ENCODE data around the gene HGFAC.

HGFAC gene

DNA sequence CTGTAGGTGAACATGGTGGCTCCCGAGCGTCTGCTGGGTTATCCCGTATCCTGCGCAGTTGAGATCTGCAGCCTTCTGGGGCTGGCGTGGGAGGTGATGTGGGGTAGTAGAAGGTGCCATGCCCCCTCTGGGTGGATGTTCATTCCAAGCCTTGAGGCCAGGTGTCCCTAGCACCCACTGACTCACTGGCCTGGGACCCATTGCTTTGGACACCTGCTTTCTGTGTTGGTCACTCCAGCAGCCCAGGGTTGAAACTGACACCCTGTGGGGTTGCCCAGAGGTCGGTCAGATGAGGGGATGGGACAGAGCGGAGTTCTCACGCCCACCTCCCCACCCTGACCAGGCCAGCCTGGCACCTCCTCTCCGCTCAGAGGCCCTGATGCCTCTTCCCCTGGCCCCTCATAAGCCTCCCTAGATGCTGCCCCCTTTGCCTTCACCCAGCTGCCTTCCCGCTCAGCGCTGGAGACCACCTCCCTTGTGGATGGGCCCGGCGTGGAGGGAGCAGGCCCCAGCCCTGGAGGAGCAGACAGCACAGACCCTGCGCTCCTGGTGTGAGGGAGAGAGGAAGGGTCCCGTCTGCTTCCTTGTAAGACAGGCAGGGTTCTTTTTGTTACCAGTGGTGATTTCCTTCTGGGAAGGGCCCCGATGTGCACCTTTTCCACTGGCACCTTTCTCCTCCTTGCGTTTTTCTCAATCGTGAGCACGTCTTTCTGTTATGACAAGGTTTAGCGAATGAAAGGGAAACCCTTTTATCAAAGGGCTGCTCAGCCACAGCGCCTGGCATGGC, 23.3 kb downstream of the HGFAC start:
- no peaks in the 10 kb centered on the region for H3K4me1 Mint-ChIP-seq (ENCODE audit: low read depth)
- H3K27me3 Mint-ChIP-seq, result peaks cover 1% of the 10 kb centered on the region
- H3K36me3 Mint-ChIP-seq, result no peaks in the 10 kb centered on the region
- H3K9me3 Mint-ChIP-seq (ENCODE audit: low read depth), result peaks cover 1% of the 10 kb centered on the region
- no peak overlapping the region for H3K27ac Mint-ChIP-seq
- no peak overlapping the region for H3K4me3 Mint-ChIP-seq

DNA sequence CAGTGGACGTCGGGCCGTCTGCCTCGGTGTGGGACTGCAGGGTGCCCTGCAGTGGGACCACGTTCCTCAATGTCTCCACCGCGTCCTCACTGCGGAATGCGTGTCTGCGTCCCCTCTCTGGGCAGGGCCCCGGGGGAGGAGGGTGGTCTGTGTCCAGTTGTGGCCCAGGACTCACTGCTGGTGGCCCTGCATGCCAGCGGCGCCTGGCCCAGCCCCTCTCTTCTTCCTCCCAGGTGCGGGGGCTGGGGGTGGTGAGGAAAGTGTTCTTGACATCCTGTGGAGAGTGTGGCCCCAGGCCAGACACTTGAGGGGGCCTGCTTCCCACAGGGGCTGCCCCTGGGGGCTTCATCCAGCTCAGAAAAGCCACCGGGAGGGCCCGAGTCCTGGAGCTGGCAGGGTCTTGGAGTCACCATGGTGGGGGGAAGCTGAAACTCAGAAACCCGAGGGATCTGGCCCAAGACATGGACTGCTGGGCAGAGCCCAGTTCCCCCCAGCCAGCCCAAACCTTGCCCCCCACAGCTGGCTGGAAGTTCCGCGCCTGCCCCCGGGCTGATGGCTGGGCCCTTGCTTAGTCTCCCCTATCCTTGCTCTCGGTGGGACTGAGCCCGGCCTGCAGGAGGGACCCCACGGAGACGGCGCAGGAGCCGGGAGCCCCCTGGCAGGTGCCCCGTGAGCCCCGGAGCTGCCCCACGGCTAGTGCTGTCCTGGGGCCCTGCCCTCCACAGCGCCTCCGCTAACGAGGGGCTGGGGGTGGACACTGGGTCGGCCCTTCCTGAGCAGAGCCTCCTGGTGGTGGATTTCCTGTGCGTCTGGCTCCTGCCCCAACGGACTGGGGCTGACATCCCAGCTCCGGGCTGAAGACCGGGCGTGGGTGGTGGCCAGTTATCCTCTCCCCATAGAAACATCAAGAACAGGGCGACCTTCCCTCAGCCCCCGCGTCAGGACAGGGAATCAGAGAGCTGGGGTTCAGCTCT, 24.2 kb downstream of the HGFAC start:
- H3K36me3 Mint-ChIP-seq, result no peaks in the 10 kb centered on the region
- no peak overlapping the region for H3K27ac Mint-ChIP-seq
- H3K27me3 Mint-ChIP-seq, result no peaks in the 10 kb centered on the region
- H3K4me1 Mint-ChIP-seq (ENCODE audit: low read depth), result no peaks in the 10 kb centered on the region
- no peak overlapping the region for H3K4me3 Mint-ChIP-seq
- no peaks in the 10 kb centered on the region for H3K9me3 Mint-ChIP-seq (ENCODE audit: low read depth)

- no peak overlapping the region for H3K4me3 Mint-ChIP-seq
- no peaks in the 10 kb centered on the region for H3K27me3 Mint-ChIP-seq
- no peaks in the 10 kb centered on the region for H3K4me1 Mint-ChIP-seq (ENCODE audit: low read depth)
Observed at GRCh38 chr4:3466691-3467600, 25.2 kb downstream of the HGFAC start.

DNA sequence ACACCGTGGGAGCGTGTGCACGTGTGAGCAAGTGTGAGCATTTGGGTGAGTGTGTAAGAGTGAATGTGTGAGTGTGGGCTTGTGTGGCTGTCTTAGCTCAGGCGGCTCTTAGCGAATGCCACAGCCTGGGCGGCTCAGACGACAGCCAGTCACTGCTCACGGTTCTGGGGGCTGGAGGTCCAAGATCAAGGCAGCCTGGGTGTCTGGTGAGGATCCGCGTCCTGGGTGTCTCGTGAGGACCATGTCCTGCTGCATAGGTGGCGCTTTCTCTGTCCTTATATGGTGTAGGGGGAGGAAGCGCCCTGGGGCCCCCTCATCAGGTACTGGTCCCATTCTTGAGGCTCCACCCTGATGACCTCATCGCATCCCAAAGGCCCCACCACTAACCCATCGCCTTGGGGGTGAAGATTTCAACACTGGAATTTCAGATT, 25.8 kb downstream of the HGFAC start:
- H3K27me3 Mint-ChIP-seq, result no peaks in the 10 kb centered on the region
- H3K36me3 Mint-ChIP-seq, result no peaks in the 10 kb centered on the region
- H3K27ac Mint-ChIP-seq, result no peak overlapping the region
- no peaks in the 10 kb centered on the region for H3K4me1 Mint-ChIP-seq (ENCODE audit: low read depth)
- H3K4me3 Mint-ChIP-seq, result no peak overlapping the region
- H3K9me3 Mint-ChIP-seq (ENCODE audit: low read depth), result no peaks in the 10 kb centered on the region

More at GRCh38 chr4:3466691-3467600, 25.2 kb downstream of the HGFAC start:
- Mint-ChIP-seq H3K36me3 (no peaks in the 10 kb centered on the region), H3K9me3 (ENCODE audit: low read depth) (no peaks in the 10 kb centered on the region), H3K27ac (no peak overlapping the region)

GRCh38 chr4:3468154-3468553, 26.4 kb downstream of the HGFAC start:
- Mint-ChIP-seq H3K4me3 (no peak overlapping the region), H3K4me1 (ENCODE audit: low read depth) (no peaks in the 10 kb centered on the region), H3K27ac (no peak overlapping the region), H3K27me3 (no peaks in the 10 kb centered on the region), H3K36me3 (no peaks in the 10 kb centered on the region), H3K9me3 (ENCODE audit: low read depth) (no peaks in the 10 kb centered on the region)

GRCh38 chr4:3468804-3469203, 27.0 kb downstream of the HGFAC start:
- Mint-ChIP-seq H3K4me1 (ENCODE audit: low read depth) (no peaks in the 10 kb centered on the region), H3K9me3 (ENCODE audit: low read depth) (no peaks in the 10 kb centered on the region), H3K27me3 (no peaks in the 10 kb centered on the region), H3K27ac (no peak overlapping the region), H3K36me3 (no peaks in the 10 kb centered on the region), H3K4me3 (no peak overlapping the region)

DNA sequence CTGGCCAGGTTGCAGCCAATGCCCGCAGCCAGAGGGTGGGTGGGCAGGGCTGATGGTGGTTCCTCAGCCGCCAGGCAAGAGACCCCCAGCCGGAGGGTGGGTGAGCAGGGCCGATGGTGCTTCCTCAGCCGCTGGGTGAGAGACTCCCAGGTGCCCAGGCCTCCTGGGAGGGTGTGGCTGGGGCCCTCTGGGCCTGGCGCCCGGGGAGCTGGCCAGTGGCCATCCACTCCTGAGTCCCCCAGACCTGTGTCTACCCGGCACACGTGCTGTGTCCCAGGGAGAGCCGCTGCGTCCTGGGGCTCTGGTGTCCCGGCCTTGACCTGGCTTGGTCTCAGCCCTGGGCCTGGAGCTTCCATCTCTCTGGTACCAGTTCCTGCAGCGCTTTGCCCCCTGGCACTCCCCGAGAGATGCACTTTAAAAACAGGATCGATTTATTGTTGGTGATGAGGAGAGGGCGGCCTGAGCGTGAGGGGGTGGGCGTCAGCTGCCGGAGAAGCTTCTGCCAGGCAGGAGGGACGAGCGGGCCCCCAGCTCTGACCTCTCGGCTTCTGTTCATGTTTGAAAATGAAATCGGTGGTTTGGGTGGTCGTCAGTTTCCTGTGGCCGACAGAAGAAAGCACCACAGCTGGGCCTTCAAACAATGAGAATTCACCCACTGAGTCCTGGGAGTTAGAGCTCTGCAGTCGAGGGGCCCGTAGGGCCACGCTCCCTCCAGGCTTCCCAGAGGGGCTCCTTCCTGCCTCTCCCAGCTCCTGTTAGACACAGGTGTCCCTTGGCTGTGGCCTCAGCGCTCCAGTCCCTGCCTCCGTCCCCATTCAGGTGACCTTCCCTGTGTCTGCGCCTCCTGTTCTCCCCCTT, 27.8 kb downstream of the HGFAC start:
- H3K27ac Mint-ChIP-seq, result no peak overlapping the region
- H3K27me3 Mint-ChIP-seq, result no peaks in the 10 kb centered on the region
- H3K4me3 Mint-ChIP-seq, result no peak overlapping the region
- H3K36me3 Mint-ChIP-seq, result no peaks in the 10 kb centered on the region
- H3K4me1 Mint-ChIP-seq (ENCODE audit: low read depth), result no peaks in the 10 kb centered on the region
- H3K9me3 Mint-ChIP-seq (ENCODE audit: low read depth), result no peaks in the 10 kb centered on the region

- no peak overlapping the region for H3K27ac Mint-ChIP-seq
- H3K4me3 Mint-ChIP-seq, result no peak overlapping the region
- H3K4me1 Mint-ChIP-seq (ENCODE audit: low read depth), result no peaks in the 10 kb centered on the region
- H3K9me3 Mint-ChIP-seq (ENCODE audit: low read depth), result no peaks in the 10 kb centered on the region
- H3K27me3 Mint-ChIP-seq, result no peaks in the 10 kb centered on the region
- H3K36me3 Mint-ChIP-seq, result no peaks in the 10 kb centered on the region
Observed at GRCh38 chr4:3470244-3471097, 28.7 kb downstream of the HGFAC start.

GRCh38 chr4:3471098-3471760, 29.5 kb downstream of the HGFAC start:
- H3K4me3 Mint-ChIP-seq, result no peak overlapping the region
- H3K9me3 Mint-ChIP-seq (ENCODE audit: low read depth), result no peaks in the 10 kb centered on the region
- no peaks in the 10 kb centered on the region for H3K27me3 Mint-ChIP-seq
- H3K36me3 Mint-ChIP-seq, result no peaks in the 10 kb centered on the region
- no peak overlapping the region for H3K27ac Mint-ChIP-seq
- H3K4me1 Mint-ChIP-seq (ENCODE audit: low read depth), result no peaks in the 10 kb centered on the region

GRCh38 chr4:3471886-3472285, 30.1 kb downstream of the HGFAC start:
- Mint-ChIP-seq H3K4me3 (no peak overlapping the region), H3K9me3 (ENCODE audit: low read depth) (no peaks in the 10 kb centered on the region), H3K27me3 (no peaks in the 10 kb centered on the region), H3K27ac (no peak overlapping the region), H3K4me1 (ENCODE audit: low read depth) (no peaks in the 10 kb centered on the region), H3K36me3 (no peaks in the 10 kb centered on the region)

GRCh38 chr4:3472411-3473141, 30.8 kb downstream of the HGFAC start:
- Mint-ChIP-seq H3K27me3 (no peaks in the 10 kb centered on the region), H3K4me1 (ENCODE audit: low read depth) (no peaks in the 10 kb centered on the region), H3K4me3 (no peak overlapping the region), H3K27ac (no peak overlapping the region), H3K9me3 (ENCODE audit: low read depth) (no peaks in the 10 kb centered on the region), H3K36me3 (no peaks in the 10 kb centered on the region)

GRCh38 chr4:3473181-3473950, 31.6 kb downstream of the HGFAC start:
- Mint-ChIP-seq H3K27ac (no peak overlapping the region), H3K4me1 (ENCODE audit: low read depth) (no peaks in the 10 kb centered on the region), H3K27me3 (no peaks in the 10 kb centered on the region), H3K36me3 (no peaks in the 10 kb centered on the region), H3K4me3 (no peak overlapping the region), H3K9me3 (ENCODE audit: low read depth) (no peaks in the 10 kb centered on the region)
